HG02678 (cell line): ENCODE data around the gene GZMM.

Source experiments
- ATAC-seq: cut with Tn5 transposase; IDR thresholded peaks from one replicate; pipeline ENCODE4 v1.9.1; 2021; ENCODE audit warnings: mild to moderate bottlenecking, moderate library complexity; ENCODE audit not compliant: unreplicated experiment

Gene GZMM

DNA sequence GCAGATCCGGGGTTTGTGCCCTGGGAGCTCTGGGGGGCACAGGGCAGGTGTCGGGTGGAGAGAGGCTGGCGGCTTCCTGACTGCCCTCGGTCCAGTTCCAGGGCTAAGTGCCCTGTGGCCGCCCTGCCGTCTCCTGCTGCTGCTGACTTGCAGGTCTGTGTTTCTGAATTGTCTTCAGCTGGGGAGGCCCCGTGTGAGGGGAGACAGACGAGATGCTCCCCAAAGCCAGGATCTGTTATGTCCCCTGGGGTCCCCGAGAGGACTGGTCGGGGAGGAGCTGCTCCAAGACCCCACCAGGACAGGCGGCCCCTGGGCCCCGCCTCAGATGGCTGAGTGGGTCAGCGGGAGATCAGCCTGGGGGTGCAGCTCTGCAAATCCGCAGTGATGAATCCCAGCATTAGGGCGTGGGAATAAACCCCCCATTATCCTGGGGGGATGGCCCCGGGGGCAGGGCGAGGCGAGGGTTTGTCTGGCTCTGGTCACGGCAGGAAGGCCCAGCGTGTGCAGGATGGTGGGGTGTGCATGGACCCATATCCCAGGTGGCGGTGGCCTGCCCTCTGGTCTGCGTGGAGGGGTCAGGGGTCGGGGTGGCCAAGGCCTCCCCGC is 50.5 kb downstream of the GZMM start:
- ATAC-seq = no peak

DNA sequence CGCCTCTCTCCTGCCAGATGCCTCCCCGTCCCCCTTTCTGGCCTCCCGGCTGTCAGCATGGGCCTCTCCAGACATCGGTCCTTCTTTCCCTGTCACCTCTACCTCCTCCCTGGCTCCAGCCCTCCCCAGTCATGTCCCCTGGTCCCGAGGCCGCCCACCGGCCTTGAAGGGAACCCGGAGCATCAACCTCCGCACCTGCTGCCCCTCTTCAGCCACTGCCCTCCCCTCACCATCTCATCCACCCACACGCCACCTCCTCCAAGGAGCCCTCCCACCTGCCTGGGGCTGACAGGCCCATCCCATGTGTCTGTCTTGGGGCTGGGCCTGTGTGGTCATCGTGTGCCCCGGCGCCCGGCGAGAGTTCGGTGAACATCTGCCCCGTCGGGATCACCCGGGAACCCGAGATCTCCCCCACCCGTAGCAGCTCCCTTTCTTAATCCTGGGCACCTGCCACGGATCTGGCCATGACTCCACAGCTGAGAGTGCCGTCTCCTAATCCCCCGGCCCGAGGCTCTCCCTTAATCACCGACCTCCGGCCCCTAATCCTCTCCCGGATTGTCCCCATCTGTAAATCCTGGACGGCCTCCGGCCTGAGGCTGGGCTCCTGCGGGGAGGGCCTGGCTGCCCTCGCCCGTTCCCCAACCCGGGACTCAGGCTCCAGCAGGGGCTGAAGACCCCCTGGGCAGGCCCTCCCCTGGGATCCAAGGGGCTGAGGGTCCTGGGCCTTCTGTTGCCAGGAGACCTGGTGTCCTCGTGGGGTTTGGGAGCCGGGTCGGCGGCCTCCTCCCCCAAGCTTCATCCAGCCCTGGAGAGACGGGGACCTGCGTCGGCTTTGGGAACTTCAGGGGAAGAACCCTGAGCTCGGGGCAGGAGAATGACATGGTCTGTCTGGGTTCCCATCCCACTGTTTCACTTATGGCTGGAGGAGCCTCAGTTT is 51.7 kb downstream of the GZMM start:
- no peak for ATAC-seq

DNA sequence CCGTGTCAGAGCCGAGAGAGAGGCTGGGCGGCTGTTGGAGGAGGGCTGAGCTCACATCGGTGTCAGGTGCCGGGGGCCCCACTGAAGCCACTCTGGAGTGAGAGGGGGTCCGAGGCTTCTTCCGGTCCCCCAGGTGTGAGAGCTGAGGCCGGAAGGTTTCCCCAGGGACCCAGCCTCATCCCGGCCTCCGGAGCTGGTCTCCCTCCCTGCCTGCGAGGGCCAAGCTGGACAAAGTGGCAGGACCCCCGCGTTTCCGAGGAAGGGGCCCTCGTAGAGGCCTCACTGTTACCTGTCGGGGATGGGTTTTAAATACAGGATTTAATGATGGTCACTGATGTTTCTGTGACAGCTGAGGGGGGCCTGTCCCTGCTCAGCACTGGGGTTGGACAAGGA is 52.4 kb downstream of the GZMM start:
- ATAC-seq = no peak

GRCh38 chr19:597406-598315 is 53.8 kb downstream of the GZMM start:
- no peak for ATAC-seq
